Measurements from ENCODE around the gene CLCN6. TPM values are rescaled to one million over a fixed set of nuclear protein-coding genes. Genes with fewer than 3 reads are reported as not detected.
A peak's percentile ranks its signal among the peaks of the same experiment; 100 is the strongest.

Gene CLCN6
- total RNA-seq, 1 donor: 21.0 TPM

GRCh38 chr1:11869650-11870207 is 63.7 kb downstream of the CLCN6 start:
- Histone ChIP-seq H3K36me3 (ENCODE audit: insufficient read depth, low read length) (no peaks in the 10 kb centered on the region), H2AFZ (ENCODE audit: low read length) (no peak overlapping the region), H3K79me2 (ENCODE audit: insufficient read depth, low read length) (no peaks in the 10 kb centered on the region), H3K4me2 (ENCODE audit: insufficient read depth, low read length) (no peak overlapping the region), H3K27me3 (ENCODE audit: insufficient read depth, low read length) (peaks cover 2% of the 10 kb centered on the region), H3K4me1 (ENCODE audit: insufficient read depth, low read length) (no peaks in the 10 kb centered on the region), H3K27ac (ENCODE audit: low read depth, low read length) (no peak overlapping the region), H4K20me1 (ENCODE audit: insufficient read depth, low read length) (no peaks in the 10 kb centered on the region), H3K9me3 (ENCODE audit: low read depth, low read length) (no peaks in the 10 kb centered on the region), H3K4me3 (ENCODE audit: insufficient read depth, low read length) (no peak overlapping the region)
- TF ChIP-seq, protein P1, sequence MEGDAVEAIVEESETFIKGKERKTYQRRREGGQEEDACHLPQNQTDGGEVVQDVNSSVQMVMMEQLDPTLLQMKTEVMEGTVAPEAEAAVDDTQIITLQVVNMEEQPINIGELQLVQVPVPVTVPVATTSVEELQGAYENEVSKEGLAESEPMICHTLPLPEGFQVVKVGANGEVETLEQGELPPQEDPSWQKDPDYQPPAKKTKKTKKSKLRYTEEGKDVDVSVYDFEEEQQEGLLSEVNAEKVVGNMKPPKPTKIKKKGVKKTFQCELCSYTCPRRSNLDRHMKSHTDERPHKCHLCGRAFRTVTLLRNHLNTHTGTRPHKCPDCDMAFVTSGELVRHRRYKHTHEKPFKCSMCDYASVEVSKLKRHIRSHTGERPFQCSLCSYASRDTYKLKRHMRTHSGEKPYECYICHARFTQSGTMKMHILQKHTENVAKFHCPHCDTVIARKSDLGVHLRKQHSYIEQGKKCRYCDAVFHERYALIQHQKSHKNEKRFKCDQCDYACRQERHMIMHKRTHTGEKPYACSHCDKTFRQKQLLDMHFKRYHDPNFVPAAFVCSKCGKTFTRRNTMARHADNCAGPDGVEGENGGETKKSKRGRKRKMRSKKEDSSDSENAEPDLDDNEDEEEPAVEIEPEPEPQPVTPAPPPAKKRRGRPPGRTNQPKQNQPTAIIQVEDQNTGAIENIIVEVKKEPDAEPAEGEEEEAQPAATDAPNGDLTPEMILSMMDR (IDR thresholded peaks at IDR 0.05; ENCODE audit: extremely low read depth, low read depth, low read length): no peak
- DNase-seq (ENCODE audit: insufficient read length, low spot score, missing footprints): no peak

DNA sequence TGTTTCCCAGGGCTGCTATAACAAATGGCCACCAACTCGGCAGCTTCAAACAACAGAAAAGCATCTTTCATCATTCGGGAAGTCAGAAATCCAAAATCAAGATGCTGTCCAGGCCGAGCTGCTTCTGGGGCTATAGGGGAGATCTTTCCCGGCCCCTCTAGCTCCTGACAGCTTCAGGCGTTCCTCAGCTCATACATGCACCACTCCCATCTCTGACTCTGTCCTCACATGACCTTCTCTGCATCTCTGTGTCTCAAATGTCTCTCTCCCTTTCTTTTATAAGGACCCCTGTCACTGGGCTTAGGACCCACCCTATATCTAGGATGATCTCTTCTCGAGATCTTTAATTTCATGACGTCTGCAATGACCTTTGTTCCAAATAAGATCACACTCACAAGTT is 66.6 kb downstream of the CLCN6 start:
- peak; percentile 8 for DNase-seq (ENCODE audit: insufficient read length, low spot score, missing footprints)
- TF ChIP-seq, protein P1 (IDR thresholded peaks at IDR 0.05; ENCODE audit: extremely low read depth, low read depth, low read length): no peak
- Histone ChIP-seq H3K9me3 (ENCODE audit: low read depth, low read length) (no peaks in the 10 kb centered on the region), H3K4me3 (ENCODE audit: insufficient read depth, low read length) (no peak overlapping the region), H2AFZ (ENCODE audit: low read length) (no peak overlapping the region), H4K20me1 (ENCODE audit: insufficient read depth, low read length) (no peaks in the 10 kb centered on the region), H3K4me2 (ENCODE audit: insufficient read depth, low read length) (no peak overlapping the region), H3K27me3 (ENCODE audit: insufficient read depth, low read length) (peaks cover 10% of the 10 kb centered on the region), H3K79me2 (ENCODE audit: insufficient read depth, low read length) (no peaks in the 10 kb centered on the region), H3K36me3 (ENCODE audit: insufficient read depth, low read length) (no peaks in the 10 kb centered on the region), H3K27ac (ENCODE audit: low read depth, low read length) (no peak overlapping the region), H3K4me1 (ENCODE audit: insufficient read depth, low read length) (no peaks in the 10 kb centered on the region)

DNA sequence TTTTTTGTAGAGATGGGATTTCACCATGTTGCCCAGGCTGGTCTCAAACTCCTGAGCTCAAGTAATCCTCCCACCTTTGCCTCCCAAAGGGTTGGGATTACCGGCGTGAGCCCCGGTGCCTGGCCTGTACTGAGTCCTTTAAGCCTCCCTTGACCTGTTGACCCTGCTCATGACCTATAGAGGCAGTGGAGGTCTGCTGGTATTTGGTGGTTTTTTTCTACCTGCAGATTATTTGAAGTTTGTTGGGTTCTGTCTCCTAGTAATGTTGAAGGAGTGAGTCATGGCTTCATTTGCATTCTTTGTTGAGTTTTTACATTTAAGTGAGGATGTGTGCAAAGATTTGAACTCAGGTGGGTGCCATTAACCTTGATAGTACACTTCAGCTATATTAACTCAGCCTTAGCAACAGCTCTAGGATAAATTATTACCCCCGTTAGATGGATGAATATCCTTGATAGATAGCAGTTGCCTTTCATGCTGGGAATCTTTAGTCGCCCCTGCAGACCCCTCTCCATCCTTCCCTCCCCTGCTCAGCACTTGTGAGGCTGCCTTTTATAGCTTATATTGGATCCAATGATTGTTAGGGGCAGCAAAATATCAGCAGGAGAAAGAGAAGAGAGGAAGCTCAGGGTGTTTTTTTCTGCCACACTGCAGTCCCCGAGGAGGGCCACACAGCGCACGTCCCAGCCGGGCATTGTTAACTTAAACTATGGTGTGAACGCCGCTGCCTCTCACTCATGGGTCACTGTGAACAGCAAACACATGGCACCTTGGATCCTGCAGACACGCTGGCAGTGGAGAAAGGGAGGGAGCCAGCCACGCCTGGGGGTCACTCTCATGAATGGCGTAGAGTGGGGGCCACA is 67.6 kb downstream of the CLCN6 start:
- peak; percentile 32 for DNase-seq (ENCODE audit: insufficient read length, low spot score, missing footprints)
- Histone ChIP-seq H3K27me3 (ENCODE audit: insufficient read depth, low read length) (peaks cover 10% of the 10 kb centered on the region), H3K4me1 (ENCODE audit: insufficient read depth, low read length) (no peaks in the 10 kb centered on the region), H3K27ac (ENCODE audit: low read depth, low read length) (no peak overlapping the region), H3K36me3 (ENCODE audit: insufficient read depth, low read length) (no peaks in the 10 kb centered on the region), H4K20me1 (ENCODE audit: insufficient read depth, low read length) (no peaks in the 10 kb centered on the region), H3K79me2 (ENCODE audit: insufficient read depth, low read length) (no peaks in the 10 kb centered on the region), H2AFZ (ENCODE audit: low read length) (no peak overlapping the region), H3K4me2 (ENCODE audit: insufficient read depth, low read length) (no peak overlapping the region), H3K4me3 (ENCODE audit: insufficient read depth, low read length) (no peak overlapping the region), H3K9me3 (ENCODE audit: low read depth, low read length) (no peaks in the 10 kb centered on the region)
- TF ChIP-seq, protein P1 (IDR thresholded peaks at IDR 0.05; ENCODE audit: extremely low read depth, low read depth, low read length): no peak

- Histone ChIP-seq H3K9me3 (ENCODE audit: low read depth, low read length) (no peaks in the 10 kb centered on the region), H4K20me1 (ENCODE audit: insufficient read depth, low read length) (no peaks in the 10 kb centered on the region), H3K4me2 (ENCODE audit: insufficient read depth, low read length) (no peak overlapping the region), H3K4me1 (ENCODE audit: insufficient read depth, low read length) (no peaks in the 10 kb centered on the region), H3K27ac (ENCODE audit: low read depth, low read length) (no peak overlapping the region), H3K4me3 (ENCODE audit: insufficient read depth, low read length) (no peak overlapping the region), H3K79me2 (ENCODE audit: insufficient read depth, low read length) (no peaks in the 10 kb centered on the region), H3K36me3 (ENCODE audit: insufficient read depth, low read length) (no peaks in the 10 kb centered on the region), H2AFZ (ENCODE audit: low read length) (no peak overlapping the region), H3K27me3 (ENCODE audit: insufficient read depth, low read length) (peaks cover 10% of the 10 kb centered on the region)
- TF ChIP-seq, protein P1 (IDR thresholded peaks at IDR 0.05; ENCODE audit: extremely low read depth, low read depth, low read length): no peak
- peak; percentile 13 for DNase-seq (ENCODE audit: insufficient read length, low spot score, missing footprints)
Measured at GRCh38 chr1:11874258-11874562, 68.2 kb downstream of the CLCN6 start.

Data from osteoblast (primary cell).